Progenitor cell of endocrine pancreas (in vitro differentiated cells): Measurements from ENCODE around the gene RNF151. TPM values are rescaled to one million over a fixed set of nuclear protein-coding genes. Genes with fewer than 3 reads are reported as not detected.

Source experiments
- DNase-seq: peaks from one replicate; pipeline ENCODE4 v3.0.0; 2021; ENCODE audit warnings: low spot score; ENCODE audit not compliant: unreplicated experiment
- H3K27ac Mint-ChIP-seq: 2 replicates; pipeline ENCODE4 v1.8.0; 2021; ENCODE audit warnings: mild to moderate bottlenecking, moderate library complexity, mixed read lengths
- H3K27me3 Mint-ChIP-seq: 2 replicates; pipeline ENCODE4 v1.8.0; 2021; ENCODE audit warnings: mixed read lengths
- H3K36me3 Mint-ChIP-seq: 2 replicates; pipeline ENCODE4 v1.8.0; 2022; ENCODE audit warnings: mixed read lengths; ENCODE audit not compliant: insufficient read depth
- H3K4me1 Mint-ChIP-seq: 2 replicates; pipeline ENCODE4 v1.8.0; 2021; ENCODE audit warnings: low read depth, mixed read lengths
- H3K4me3 Mint-ChIP-seq: 2 replicates; pipeline ENCODE4 v1.8.0; 2021; ENCODE audit warnings: low read depth, mild to moderate bottlenecking, moderate library complexity, mixed read lengths
- H3K9me3 Mint-ChIP-seq: 2 replicates; pipeline ENCODE4 v1.8.0; 2021; ENCODE audit warnings: low read depth, mixed read lengths
- CTCF ChIP-seq: fragments of 200-600 bp; sonication (generic); IDR thresholded peaks from one replicate; pipeline ENCODE4 v1.5.0; 2021; ENCODE audit warnings: antibody characterized with exemption, mild to moderate bottlenecking; ENCODE audit not compliant: unreplicated experiment
- total RNA-seq: library from RNA; stranded (reverse); gene quantifications from 2 replicates; pipeline ENCODE4 v1.2.1, GENCODE V29; 2021

The RNF151 gene
- total RNA-seq, 1 donor from 2014 or later: not detected

- no peak for TF ChIP-seq CTCF
- Mint-ChIP-seq H3K4me3 (no peak overlapping the region), H3K4me1 (peaks cover 2% of the 10 kb centered on the region), H3K27ac (no peak overlapping the region), H3K36me3 (no peaks in the 10 kb centered on the region), H3K9me3 (no peaks in the 10 kb centered on the region), H3K27me3 (no peaks in the 10 kb centered on the region)
- DNase-seq: no peak
These were observed 21.9 kb upstream of the RNF151 start for GRCh38 chr16:1944612-1945199.

- DNase-seq: no peak
- peaks cover 2% of the 10 kb centered on the region for H3K4me1 Mint-ChIP-seq
- H3K27me3 Mint-ChIP-seq: no peaks in the 10 kb centered on the region
- H3K4me3 Mint-ChIP-seq: no peak overlapping the region
- H3K9me3 Mint-ChIP-seq: no peaks in the 10 kb centered on the region
- H3K36me3 Mint-ChIP-seq: no peaks in the 10 kb centered on the region
- no peak for TF ChIP-seq CTCF
- no peak overlapping the region for H3K27ac Mint-ChIP-seq
These were observed 20.9 kb upstream of the RNF151 start for GRCh38 chr16:1945559-1946391.

GRCh38 chr16:1946495-1947368, 19.9 kb upstream of the RNF151 start:
- TF ChIP-seq CTCF: no peak
- DNase-seq: no peak
- no peak overlapping the region for H3K4me3 Mint-ChIP-seq
- no peaks in the 10 kb centered on the region for H3K9me3 Mint-ChIP-seq
- H3K27me3 Mint-ChIP-seq: no peaks in the 10 kb centered on the region
- no peak overlapping the region for H3K27ac Mint-ChIP-seq
- H3K4me1 Mint-ChIP-seq: no peaks in the 10 kb centered on the region
- no peaks in the 10 kb centered on the region for H3K36me3 Mint-ChIP-seq

GRCh38 chr16:1947369-1947670, 19.3 kb upstream of the RNF151 start:
- no peak for DNase-seq
- Mint-ChIP-seq H3K4me1 (no peaks in the 10 kb centered on the region), H3K36me3 (no peaks in the 10 kb centered on the region), H3K4me3 (no peak overlapping the region), H3K27ac (no peak overlapping the region), H3K27me3 (peaks cover 2% of the 10 kb centered on the region), H3K9me3 (no peaks in the 10 kb centered on the region)
- no peak for TF ChIP-seq CTCF

GRCh38 chr16:1949507-1949906, 17.1 kb upstream of the RNF151 start:
- Mint-ChIP-seq H3K4me1 (no peaks in the 10 kb centered on the region), H3K27me3 (peaks cover 7% of the 10 kb centered on the region), H3K27ac (no peak overlapping the region), H3K36me3 (no peaks in the 10 kb centered on the region), H3K4me3 (no peak overlapping the region), H3K9me3 (no peaks in the 10 kb centered on the region)
- no peak for DNase-seq
- TF ChIP-seq CTCF: no peak
